Neuronal stem cell (in vitro differentiated cells): Measurements from ENCODE around the gene ANXA7.

Experiments
- DNase-seq: peaks from one replicate; pipeline ENCODE4 v3.0.0-alpha.2; 2013; ENCODE audit warnings: low spot score
- H2AFZ ChIP-seq: one replicate; pipeline ENCODE4 v1.6.1; 2013; ENCODE audit warnings: mild to moderate bottlenecking, low read length, inconsistent platforms
- H2AK5ac ChIP-seq: 2 replicates; pipeline ENCODE4 v1.6.1; 2013; ENCODE audit warnings: low read depth, mild to moderate bottlenecking, inconsistent platforms, low read length, moderate library complexity, mixed read lengths
- H2BK120ac ChIP-seq: 2 replicates; pipeline ENCODE4 v1.6.1; 2013; ENCODE audit warnings: low read depth, mild to moderate bottlenecking, inconsistent platforms, low read length, moderate library complexity, mixed read lengths
- H2BK12ac ChIP-seq: one replicate; pipeline ENCODE4 v1.6.1; 2013; ENCODE audit warnings: low read length, inconsistent platforms
- H2BK15ac ChIP-seq: 2 replicates; pipeline ENCODE4 v1.6.1; 2013; ENCODE audit warnings: mild to moderate bottlenecking, low read length, inconsistent platforms, mixed read lengths
- H2BK5ac ChIP-seq: one replicate; pipeline ENCODE4 v1.6.1; 2013; ENCODE audit warnings: inconsistent platforms, mild to moderate bottlenecking, low read length, moderate library complexity
- H3K14ac ChIP-seq: one replicate; pipeline ENCODE4 v1.6.1; 2013; ENCODE audit warnings: low read length, inconsistent platforms
- H3K18ac ChIP-seq: 2 replicates; pipeline ENCODE4 v1.6.1; 2013; ENCODE audit warnings: low read length, inconsistent platforms
- H3K23ac ChIP-seq: 2 replicates; pipeline ENCODE4 v1.6.1; 2013; ENCODE audit warnings: low read depth, mild to moderate bottlenecking, mixed read lengths, low read length, inconsistent platforms; ENCODE audit not compliant: poor library complexity
- H3K27ac ChIP-seq: replicated peaks from 3 replicates; pipeline ENCODE4 v1.5.1; 2013; ENCODE audit warnings: low read length, inconsistent platforms
- H3K27me3 ChIP-seq, 3 experiments: 2 replicates each; pipeline ENCODE4 v1.6.1; 2013; ENCODE audit warnings: low read length in 3 of 3, mild to moderate bottlenecking in 2 of 3, inconsistent platforms in 1 of 3, low read depth in 1 of 3, mixed read lengths in 1 of 3, moderate library complexity in 1 of 3; ENCODE audit not compliant: control insufficient read depth in 3 of 3, insufficient read depth in 3 of 3
- H3K36me3 ChIP-seq, 2 donors: replicated peaks in 1 of 2; 2 replicates each; pipeline ENCODE4 v1.6.1; 2013; ENCODE audit warnings: low read length in 2 of 2; ENCODE audit not compliant: control insufficient read depth in 2 of 2, insufficient read depth in 2 of 2
- H3K4ac ChIP-seq: 2 replicates; pipeline ENCODE4 v1.6.1; 2013; ENCODE audit warnings: inconsistent platforms, mild to moderate bottlenecking, low read length, moderate library complexity
- H3K4me1 ChIP-seq, 2 donors: 1 replicate in 1 of 2; 2 replicates in 1 of 2; pipeline ENCODE4 v1.6.1; 2013; ENCODE audit warnings: low read length in 2 of 2, low read depth in 1 of 2; ENCODE audit not compliant: control insufficient read depth in 2 of 2, insufficient read depth in 1 of 2
- H3K4me2 ChIP-seq: one replicate; pipeline ENCODE4 v1.6.1; 2013; ENCODE audit warnings: mild to moderate bottlenecking, low read length, inconsistent platforms; ENCODE audit not compliant: insufficient read depth, poor library complexity, severe bottlenecking
- H3K4me3 ChIP-seq, 2 donors: 2 replicates each; pipeline ENCODE4 v1.5.1; 2013; ENCODE audit warnings: low read length in 2 of 2, mild to moderate bottlenecking in 2 of 2, inconsistent platforms in 1 of 2, moderate library complexity in 1 of 2
- H3K79me1 ChIP-seq: one replicate; pipeline ENCODE4 v1.6.1; 2013; ENCODE audit warnings: low read depth, mild to moderate bottlenecking, inconsistent platforms, low read length, moderate library complexity
- H3K9ac ChIP-seq: one replicate; pipeline ENCODE4 v1.6.1; 2013; ENCODE audit warnings: mild to moderate bottlenecking, low read depth, low read length, inconsistent platforms; ENCODE audit not compliant: poor library complexity
- H3K9me3 ChIP-seq, 2 donors: replicated peaks in 1 of 2; 2 replicates each; pipeline versions ENCODE3 to v1.6.1; 2013; ENCODE audit warnings: low read length in 2 of 2, mild to moderate bottlenecking in 2 of 2, inconsistent platforms in 1 of 2, low read depth in 1 of 2, mixed read lengths in 1 of 2, moderate library complexity in 1 of 2; ENCODE audit not compliant: control insufficient read depth in 2 of 2, insufficient read depth in 1 of 2
- H4K8ac ChIP-seq: one replicate; pipeline ENCODE4 v1.6.1; 2013; ENCODE audit warnings: low read depth, mild to moderate bottlenecking, inconsistent platforms, low read length, moderate library complexity
- H4K91ac ChIP-seq: one replicate; pipeline ENCODE4 v1.6.1; 2013; ENCODE audit warnings: low read length, low read depth, mild to moderate bottlenecking, inconsistent platforms; ENCODE audit not compliant: poor library complexity
- WGBS, 2 donors: extraction: QIAGEN DNeasy Blood & Tissue Kit; methylation state at CpG; one replicate each; pipeline ENCODE4 v1.1.7; 2013; ENCODE audit warnings: missing lambda C conversion rate in 2 of 2, mixed read lengths in 1 of 2; ENCODE audit not compliant: insufficient read length in 2 of 2, insufficient replicate concordance in 1 of 2; ENCODE audit errors: extremely low coverage in 2 of 2; 5-methylcytosine and 5-hydroxymethylcytosine counted together

Gene ANXA7

GRCh38 chr10:73404690-73405089 is 9.2 kb downstream of the ANXA7 start:
- Histone ChIP-seq H2AK5ac (no peak overlapping the region), H2BK120ac (no peak overlapping the region)

GRCh38 chr10:73401636-73402035 is 12.2 kb downstream of the ANXA7 start:
- Histone ChIP-seq H2BK15ac (no peak overlapping the region), H3K4me1 (no peaks in the 10 kb centered on the region), H4K91ac (no peak overlapping the region), H3K9me3 (no peaks in the 10 kb centered on the region), H3K23ac (no peak overlapping the region), H3K4ac (no peak overlapping the region), H3K14ac (no peak overlapping the region), H2BK12ac (no peak overlapping the region), H3K9ac (no peak overlapping the region), H2BK120ac (no peak overlapping the region), H3K79me1 (no peaks in the 10 kb centered on the region), H2AK5ac (no peak overlapping the region), H2BK5ac (no peak overlapping the region), H3K4me2 (no peak overlapping the region), H3K27me3 (no peaks in the 10 kb centered on the region), H3K4me3 (no peak overlapping the region), H3K27ac (no peak overlapping the region), H3K36me3 (peaks cover 4 to 24% of the 10 kb centered on the region in 2 donors), H3K18ac (no peak overlapping the region), H4K8ac (no peak overlapping the region), H2AFZ (no peak overlapping the region)
- no peak for DNase-seq
- no CpG with 5 or more reads among the region's 6 CpGs for WGBS, 2 donors

More at GRCh38 chr10:73404690-73405089, 9.2 kb downstream of the ANXA7 start:
- no peak overlapping the region for H2AFZ ChIP-seq
- no peak overlapping the region for H2BK15ac ChIP-seq
- DNase-seq, result no peak
- no peak overlapping the region for H2BK5ac ChIP-seq
- no peaks in the 10 kb centered on the region for H3K9me3 ChIP-seq
- no peak overlapping the region for H3K23ac ChIP-seq
- peaks cover 0 to 5% of the 10 kb centered on the region in 2 donors for H3K36me3 ChIP-seq
- no peak overlapping the region for H3K14ac ChIP-seq
- H4K91ac ChIP-seq, result no peak overlapping the region
- no peak overlapping the region for H3K27ac ChIP-seq
- H3K9ac ChIP-seq, result no peak overlapping the region
- no peak overlapping the region for H3K18ac ChIP-seq
- H3K27me3 ChIP-seq, result no peaks in the 10 kb centered on the region
- H4K8ac ChIP-seq, result no peak overlapping the region
- no CpG with 5 or more reads among the region's 9 CpGs for WGBS, 2 donors
- H3K4me1 ChIP-seq, result no peaks in the 10 kb centered on the region
- no peak overlapping the region for H3K4me3 ChIP-seq
- H3K4me2 ChIP-seq, result no peak overlapping the region
- no peak overlapping the region for H2BK12ac ChIP-seq
- no peaks in the 10 kb centered on the region for H3K79me1 ChIP-seq
- no peak overlapping the region for H3K4ac ChIP-seq

- Histone ChIP-seq H4K91ac (no peak overlapping the region), H2AFZ (no peak overlapping the region), H3K9ac (no peak overlapping the region), H3K4ac (no peak overlapping the region), H2BK12ac (no peak overlapping the region), H3K23ac (no peak overlapping the region), H3K14ac (no peak overlapping the region), H3K4me2 (no peak overlapping the region), H3K4me3 (no peak overlapping the region), H3K36me3 (peaks cover 6 to 47% of the 10 kb centered on the region in 2 donors), H2AK5ac (no peak overlapping the region), H3K79me1 (no peaks in the 10 kb centered on the region), H3K4me1 (no peaks in the 10 kb centered on the region), H2BK120ac (no peak overlapping the region), H2BK15ac (no peak overlapping the region), H3K9me3 (no peaks in the 10 kb centered on the region), H3K27me3 (no peaks in the 10 kb centered on the region), H2BK5ac (no peak overlapping the region), H3K27ac (no peak overlapping the region), H4K8ac (no peak overlapping the region), H3K18ac (no peak overlapping the region)
- WGBS, 2 donors, result no CpG with 5 or more reads among the region's 4 CpGs
- DNase-seq, result no peak
Observed at GRCh38 chr10:73399063-73399462, 14.8 kb downstream of the ANXA7 start.

GRCh38 chr10:73398024-73398423 is 15.8 kb downstream of the ANXA7 start:
- no CpG with 5 or more reads among the region's 6 CpGs for WGBS, 2 donors
- Histone ChIP-seq H2BK120ac (no peak overlapping the region), H2BK5ac (no peak overlapping the region), H2AK5ac (no peak overlapping the region), H3K4ac (no peak overlapping the region), H3K4me3 (peak overlapping the region in 1 of 2 donors; percentile 69), H2BK15ac (no peak overlapping the region), H3K14ac (no peak overlapping the region), H3K9ac (no peak overlapping the region), H2AFZ (no peak overlapping the region), H3K4me1 (no peaks in the 10 kb centered on the region), H4K8ac (no peak overlapping the region), H4K91ac (no peak overlapping the region), H3K79me1 (no peaks in the 10 kb centered on the region), H3K23ac (no peak overlapping the region), H3K9me3 (no peaks in the 10 kb centered on the region), H3K4me2 (no peak overlapping the region), H3K36me3 (peaks cover 6 to 47% of the 10 kb centered on the region in 2 donors), H3K27ac (no peak overlapping the region), H3K18ac (no peak overlapping the region), H2BK12ac (no peak overlapping the region), H3K27me3 (no peaks in the 10 kb centered on the region)
- no peak for DNase-seq
